ENCODE measurements around the gene ERGIC3.

ERGIC3 gene

DNA sequence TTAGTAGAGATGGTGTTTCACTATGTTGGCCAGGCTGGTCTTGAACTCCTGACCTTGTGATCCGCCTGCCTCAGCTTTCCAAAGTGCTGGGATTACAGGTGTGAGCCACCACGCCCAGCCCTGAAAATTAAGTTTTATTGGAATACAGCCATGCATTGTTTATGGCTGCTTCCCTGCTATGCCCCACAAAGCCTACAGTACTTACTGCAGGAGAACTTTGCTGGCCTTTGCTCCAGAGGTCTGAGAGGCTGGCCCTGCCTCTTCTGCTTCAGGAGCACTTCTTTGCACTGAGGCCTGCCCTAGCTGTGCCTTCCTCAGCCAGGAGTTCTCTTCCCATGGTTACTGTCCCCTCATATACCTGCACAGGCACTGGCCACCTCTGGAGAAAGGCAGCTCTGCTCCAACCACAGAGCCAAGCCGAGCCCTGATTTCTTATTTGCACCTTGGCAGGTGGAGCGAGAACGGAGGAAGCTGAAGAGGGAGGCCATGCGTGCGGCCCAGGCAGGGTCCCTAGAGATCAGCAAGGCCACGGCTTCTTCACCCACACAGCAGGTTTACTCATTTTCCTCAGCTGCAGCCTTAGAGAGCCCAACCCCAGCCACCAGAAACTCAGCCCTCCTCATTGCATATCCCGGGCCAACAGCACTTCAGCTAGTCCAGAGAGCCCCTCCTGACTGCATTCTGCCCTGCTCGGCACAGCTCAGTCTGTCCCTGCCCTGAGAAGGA lies 33.2 kb upstream of the ERGIC3 start:
- Histone ChIP-seq H3K18ac (ENCODE audit: low read length) (no peak overlapping the region), H2BK15ac (ENCODE audit: low read length) (no peak overlapping the region), H2AFZ (ENCODE audit: low read length) (no peak overlapping the region), H3K9me3 (replicated peaks in 1 of 2; ENCODE audit: control insufficient read depth in 2 of 2, insufficient read depth in 1 of 2, low read depth in 1 of 2, low read length in 2 of 2) (no peaks in the 10 kb centered on the region), H3K4me1 (ENCODE audit: control insufficient read depth in 2 of 2, insufficient read depth in 1 of 2, low read depth in 1 of 2, low read length in 2 of 2) (no peaks in the 10 kb centered on the region), H2AK5ac (ENCODE audit: low read depth, low read length) (no peak overlapping the region), H2BK5ac (ENCODE audit: low read length) (no peak overlapping the region), H3K27me3 (ENCODE audit: control insufficient read depth in 3 of 3, insufficient read depth in 3 of 3, low read depth in 1 of 3, low read length in 3 of 3) (no peaks in the 10 kb centered on the region), H3K9ac (ENCODE audit: low read depth, low read length, poor library complexity) (no peak overlapping the region), H3K14ac (ENCODE audit: low read length) (no peak overlapping the region), H3K36me3 (replicated peaks in 1 of 2; ENCODE audit: control insufficient read depth in 2 of 2, insufficient read depth in 2 of 2, low read length in 2 of 2) (peaks cover 51 to 94% of the 10 kb centered on the region in 2 donors), H3K4me2 (ENCODE audit: insufficient read depth, low read length, poor library complexity, severe bottlenecking) (no peak overlapping the region), H3K79me1 (ENCODE audit: low read depth, low read length) (no peaks in the 10 kb centered on the region), H3K4me3 (ENCODE audit: low read length in 2 of 2) (no peak overlapping the region), H4K8ac (ENCODE audit: low read depth, low read length) (no peak overlapping the region), H3K27ac (replicated peaks; ENCODE audit: low read length) (no peak overlapping the region), H2BK120ac (ENCODE audit: low read depth, low read length) (no peak overlapping the region), H3K4ac (ENCODE audit: low read length) (no peak overlapping the region), H3K23ac (ENCODE audit: low read depth, low read length, poor library complexity) (no peak overlapping the region), H4K91ac (ENCODE audit: low read depth, low read length, poor library complexity) (no peak overlapping the region), H2BK12ac (ENCODE audit: low read length) (no peak overlapping the region)
- WGBS, 2 donors (ENCODE audit: extremely low coverage in 2 of 2, insufficient read length in 2 of 2, insufficient replicate concordance in 1 of 2), result no CpG with 5 or more reads among the region's 10 CpGs
- no peak for DNase-seq (ENCODE audit: low spot score)

DNA sequence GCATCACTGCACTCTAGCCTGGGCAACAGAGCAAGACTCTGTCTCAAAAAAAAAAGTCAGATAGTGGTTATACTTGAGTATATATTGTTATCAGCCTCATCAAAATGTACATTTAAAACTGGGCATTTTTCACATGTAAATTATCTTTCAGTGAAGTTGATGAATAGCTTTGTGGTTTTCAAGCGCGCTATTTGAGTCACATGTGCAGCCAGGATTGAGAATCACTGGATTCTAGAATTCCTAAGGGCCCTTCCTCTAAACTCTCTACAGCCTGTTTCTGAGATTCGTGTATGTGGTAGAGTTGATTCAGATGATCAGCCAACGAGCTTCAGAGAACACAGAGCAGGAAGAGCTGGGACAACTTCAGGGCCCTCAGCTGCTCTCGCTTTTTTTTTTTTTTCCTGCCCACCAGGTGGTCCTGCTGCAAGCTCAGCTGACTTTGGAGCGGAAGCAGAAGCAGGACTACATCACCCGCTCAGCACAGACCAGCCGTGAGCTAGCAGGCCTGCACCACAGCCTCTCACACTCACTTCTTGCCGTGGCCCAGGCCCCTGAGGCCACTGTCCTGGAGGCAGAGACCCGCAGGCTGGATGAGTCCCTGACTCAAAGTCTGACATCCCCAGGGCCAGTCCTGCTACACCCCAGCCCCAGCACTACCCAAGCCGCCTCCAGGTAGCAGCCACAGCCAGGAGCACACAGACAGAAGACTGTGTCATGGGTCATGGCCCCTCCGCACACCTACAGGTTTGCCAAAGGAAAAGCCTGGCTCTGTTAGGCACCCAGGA lies 30.7 kb upstream of the ERGIC3 start:
- H4K91ac ChIP-seq (ENCODE audit: low read depth, low read length, poor library complexity), result no peak overlapping the region
- H4K8ac ChIP-seq (ENCODE audit: low read depth, low read length), result no peak overlapping the region

DNA sequence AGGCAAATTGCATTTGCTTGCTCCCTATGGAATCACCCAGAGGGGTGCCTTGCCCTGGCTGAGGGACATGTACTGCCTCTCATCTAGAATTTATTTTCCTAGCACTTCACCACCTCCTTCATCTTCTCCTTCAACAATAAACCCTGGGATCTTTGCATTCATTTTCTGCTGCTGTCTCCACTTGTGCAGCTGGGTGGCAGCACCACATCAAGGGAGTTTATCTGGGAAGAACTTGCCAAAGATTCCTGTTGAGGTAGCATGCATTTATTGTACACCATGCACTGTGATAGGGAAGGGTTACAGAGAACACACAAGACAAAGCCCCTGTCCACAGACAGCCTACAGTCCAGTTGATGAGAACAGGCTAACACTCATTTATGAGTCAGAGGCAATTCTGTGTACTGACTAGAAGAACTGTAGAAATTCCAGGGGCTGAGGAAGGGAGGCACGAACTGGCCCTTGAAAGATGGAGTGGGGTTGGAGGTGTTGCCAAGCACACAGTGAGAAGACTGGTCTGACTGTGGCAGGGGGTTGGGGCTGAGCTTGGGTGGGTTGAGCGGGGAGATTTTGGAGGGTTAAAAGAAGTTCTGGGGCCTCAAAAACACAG lies 30.0 kb upstream of the ERGIC3 start:
- Histone ChIP-seq H3K9me3 (replicated peaks in 1 of 2; ENCODE audit: control insufficient read depth in 2 of 2, insufficient read depth in 1 of 2, low read depth in 1 of 2, low read length in 2 of 2) (no peaks in the 10 kb centered on the region), H2BK5ac (ENCODE audit: low read length) (no peak overlapping the region), H3K4me3 (ENCODE audit: low read length in 2 of 2) (no peak overlapping the region), H2BK15ac (ENCODE audit: low read length) (no peak overlapping the region), H3K14ac (ENCODE audit: low read length) (no peak overlapping the region), H4K91ac (ENCODE audit: low read depth, low read length, poor library complexity) (no peak overlapping the region), H3K4me1 (ENCODE audit: control insufficient read depth in 2 of 2, insufficient read depth in 1 of 2, low read depth in 1 of 2, low read length in 2 of 2) (no peaks in the 10 kb centered on the region), H3K27me3 (ENCODE audit: control insufficient read depth in 3 of 3, insufficient read depth in 3 of 3, low read depth in 1 of 3, low read length in 3 of 3) (no peaks in the 10 kb centered on the region), H2AFZ (ENCODE audit: low read length) (no peak overlapping the region), H2AK5ac (ENCODE audit: low read depth, low read length) (no peak overlapping the region), H3K36me3 (replicated peaks in 1 of 2; ENCODE audit: control insufficient read depth in 2 of 2, insufficient read depth in 2 of 2, low read length in 2 of 2) (peaks cover 31 to 77% of the 10 kb centered on the region in 2 donors), H2BK12ac (ENCODE audit: low read length) (no peak overlapping the region), H3K9ac (ENCODE audit: low read depth, low read length, poor library complexity) (no peak overlapping the region), H4K8ac (ENCODE audit: low read depth, low read length) (no peak overlapping the region), H3K79me1 (ENCODE audit: low read depth, low read length) (no peaks in the 10 kb centered on the region), H3K27ac (replicated peaks; ENCODE audit: low read length) (no peak overlapping the region), H3K4me2 (ENCODE audit: insufficient read depth, low read length, poor library complexity, severe bottlenecking) (no peak overlapping the region), H2BK120ac (ENCODE audit: low read depth, low read length) (no peak overlapping the region), H3K18ac (ENCODE audit: low read length) (no peak overlapping the region), H3K23ac (ENCODE audit: low read depth, low read length, poor library complexity) (no peak overlapping the region), H3K4ac (ENCODE audit: low read length) (no peak overlapping the region)
- DNase-seq (ENCODE audit: low spot score), result peak; percentile 8
- no CpG with 5 or more reads among the region's 2 CpGs for WGBS, 2 donors (ENCODE audit: extremely low coverage in 2 of 2, insufficient read length in 2 of 2, insufficient replicate concordance in 1 of 2)

More for the DNA sequence above, 30.7 kb upstream of the ERGIC3 start:
- Histone ChIP-seq H3K27me3 (ENCODE audit: control insufficient read depth in 3 of 3, insufficient read depth in 3 of 3, low read depth in 1 of 3, low read length in 3 of 3) (no peaks in the 10 kb centered on the region), H2AFZ (ENCODE audit: low read length) (no peak overlapping the region), H2BK12ac (ENCODE audit: low read length) (no peak overlapping the region), H3K9me3 (replicated peaks in 1 of 2; ENCODE audit: control insufficient read depth in 2 of 2, insufficient read depth in 1 of 2, low read depth in 1 of 2, low read length in 2 of 2) (no peaks in the 10 kb centered on the region), H3K4ac (ENCODE audit: low read length) (no peak overlapping the region), H3K4me3 (ENCODE audit: low read length in 2 of 2) (peak overlapping the region in 1 of 2 donors; percentile 43), H3K18ac (ENCODE audit: low read length) (no peak overlapping the region), H3K36me3 (replicated peaks in 1 of 2; ENCODE audit: control insufficient read depth in 2 of 2, insufficient read depth in 2 of 2, low read length in 2 of 2) (peaks cover 32 to 85% of the 10 kb centered on the region in 2 donors), H3K4me2 (ENCODE audit: insufficient read depth, low read length, poor library complexity, severe bottlenecking) (no peak overlapping the region), H3K79me1 (ENCODE audit: low read depth, low read length) (no peaks in the 10 kb centered on the region), H3K27ac (replicated peaks; ENCODE audit: low read length) (no peak overlapping the region), H3K9ac (ENCODE audit: low read depth, low read length, poor library complexity) (no peak overlapping the region), H2AK5ac (ENCODE audit: low read depth, low read length) (no peak overlapping the region), H2BK120ac (ENCODE audit: low read depth, low read length) (no peak overlapping the region), H3K23ac (ENCODE audit: low read depth, low read length, poor library complexity) (no peak overlapping the region), H2BK15ac (ENCODE audit: low read length) (no peak overlapping the region), H2BK5ac (ENCODE audit: low read length) (no peak overlapping the region), H3K14ac (ENCODE audit: low read length) (no peak overlapping the region), H3K4me1 (ENCODE audit: control insufficient read depth in 2 of 2, insufficient read depth in 1 of 2, low read depth in 1 of 2, low read length in 2 of 2) (no peaks in the 10 kb centered on the region)
- no peak for DNase-seq (ENCODE audit: low spot score)
- WGBS, 2 donors (ENCODE audit: extremely low coverage in 2 of 2, insufficient read length in 2 of 2, insufficient replicate concordance in 1 of 2), result no CpG with 5 or more reads among the region's 12 CpGs

DNA sequence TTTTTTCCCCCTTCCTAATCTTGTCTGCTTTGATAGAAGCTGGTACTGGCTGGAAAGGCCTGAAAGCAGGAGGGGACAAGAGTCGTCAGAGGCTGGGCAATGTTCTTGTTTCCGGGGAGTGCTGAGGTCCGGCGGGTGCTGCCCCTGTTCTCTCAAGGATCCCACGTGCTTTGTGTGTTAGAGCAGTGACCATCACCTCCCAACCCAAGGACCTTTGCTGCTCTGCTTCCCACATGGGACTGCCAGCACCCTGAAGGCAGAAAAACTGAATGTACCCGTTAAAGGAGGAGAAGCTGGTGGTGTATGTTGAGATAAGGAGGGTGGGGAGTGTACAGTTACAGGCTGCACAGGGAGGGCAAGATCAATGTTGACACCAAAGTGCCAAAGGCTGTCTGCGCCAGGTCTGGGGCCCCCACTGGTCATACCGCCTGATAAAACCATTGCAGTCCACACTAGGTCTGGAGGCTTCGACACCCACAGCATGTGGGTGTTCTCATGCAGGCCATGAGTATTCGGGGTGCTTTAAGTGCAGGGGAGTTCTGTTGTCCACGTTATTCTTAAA lies 27.4 kb upstream of the ERGIC3 start:
- H3K27me3 ChIP-seq (ENCODE audit: control insufficient read depth in 3 of 3, insufficient read depth in 3 of 3, low read depth in 1 of 3, low read length in 3 of 3), result no peaks in the 10 kb centered on the region
- no peak overlapping the region for H2BK12ac ChIP-seq (ENCODE audit: low read length)
- no peak overlapping the region for H4K8ac ChIP-seq (ENCODE audit: low read depth, low read length)
- no peak overlapping the region for H2BK15ac ChIP-seq (ENCODE audit: low read length)
- H3K4me3 ChIP-seq (ENCODE audit: low read length in 2 of 2), result no peak overlapping the region
- no peak overlapping the region for H3K23ac ChIP-seq (ENCODE audit: low read depth, low read length, poor library complexity)
- peaks cover 22 to 53% of the 10 kb centered on the region in 2 donors for H3K36me3 ChIP-seq (replicated peaks in 1 of 2; ENCODE audit: control insufficient read depth in 2 of 2, insufficient read depth in 2 of 2, low read length in 2 of 2)
- no peak overlapping the region for H2AK5ac ChIP-seq (ENCODE audit: low read depth, low read length)
- no peaks in the 10 kb centered on the region for H3K4me1 ChIP-seq (ENCODE audit: control insufficient read depth in 2 of 2, insufficient read depth in 1 of 2, low read depth in 1 of 2, low read length in 2 of 2)
- no peak overlapping the region for H4K91ac ChIP-seq (ENCODE audit: low read depth, low read length, poor library complexity)
- no peak for DNase-seq (ENCODE audit: low spot score)
- no peak overlapping the region for H2AFZ ChIP-seq (ENCODE audit: low read length)
- no peak overlapping the region for H2BK120ac ChIP-seq (ENCODE audit: low read depth, low read length)
- no peak overlapping the region for H3K27ac ChIP-seq (replicated peaks; ENCODE audit: low read length)
- no peak overlapping the region for H3K14ac ChIP-seq (ENCODE audit: low read length)
- H3K4me2 ChIP-seq (ENCODE audit: insufficient read depth, low read length, poor library complexity, severe bottlenecking), result no peak overlapping the region
- WGBS, 2 donors (ENCODE audit: extremely low coverage in 2 of 2, insufficient read length in 2 of 2, insufficient replicate concordance in 1 of 2), result no CpG with 5 or more reads among the region's 11 CpGs
- H2BK5ac ChIP-seq (ENCODE audit: low read length), result no peak overlapping the region
- no peak overlapping the region for H3K18ac ChIP-seq (ENCODE audit: low read length)
- no peak overlapping the region for H3K9ac ChIP-seq (ENCODE audit: low read depth, low read length, poor library complexity)
- no peaks in the 10 kb centered on the region for H3K79me1 ChIP-seq (ENCODE audit: low read depth, low read length)
- H3K9me3 ChIP-seq (replicated peaks in 1 of 2; ENCODE audit: control insufficient read depth in 2 of 2, insufficient read depth in 1 of 2, low read depth in 1 of 2, low read length in 2 of 2), result no peaks in the 10 kb centered on the region
- no peak overlapping the region for H3K4ac ChIP-seq (ENCODE audit: low read length)

All from neuronal stem cell (in vitro differentiated cells).